Upper lobe of left lung (tissue), 4 donors: Measurements from ENCODE around the gene CENPI.

Experiments used
- CTCF ChIP-seq, 6 experiments: fragments of 450-650 bp in 4 of 6; fragments of 200-600 bp in 2 of 6; sonication (generic) in 2 of 6; IDR thresholded peaks; one replicate each; pipeline ENCODE4 v1.5.1; 2016 to 2019; ENCODE audit warnings: antibody characterized with exemption in 6 of 6
- EP300 ChIP-seq, 4 donors: sonication (generic); formaldehyde crosslinking; IDR thresholded peaks; one replicate each; pipeline ENCODE4 v1.5.1; 2017; ENCODE audit warnings: antibody characterized with exemption in 4 of 4, control low read depth in 2 of 4
- POLR2A ChIP-seq, 4 donors: fragments of 450-650 bp; IDR thresholded peaks; one replicate each; pipeline ENCODE4 v1.5.1; 2016 to 2017; ENCODE audit warnings: antibody characterized with exemption in 4 of 4, mild to moderate bottlenecking in 2 of 4
- POLR2AphosphoS5 ChIP-seq, 2 donors: sonication (generic); formaldehyde crosslinking; IDR thresholded peaks; one replicate each; pipeline ENCODE4 v1.5.1; 2017; ENCODE audit warnings: antibody characterized with exemption in 2 of 2

GRCh38 chrX:101108284-101108683 is 10.3 kb downstream of the CENPI start:
- no peak for TF ChIP-seq CTCF (IDR thresholded peaks at IDR 0.05)
- TF ChIP-seq POLR2A (IDR thresholded peaks at IDR 0.05): no peak
- TF ChIP-seq EP300 (IDR thresholded peaks at IDR 0.05): no peak
- no peak for TF ChIP-seq POLR2AphosphoS5 (IDR thresholded peaks at IDR 0.05)
